ENCODE data around the gene PLEKHO1. TPM values are rescaled to one million over a fixed set of nuclear protein-coding genes. Genes with fewer than 3 reads are reported as not detected.

PLEKHO1 gene
- total RNA-seq, 4 donors from 2014 or later, result 5.2 to 23.1 (median 14.2) TPM

DNA sequence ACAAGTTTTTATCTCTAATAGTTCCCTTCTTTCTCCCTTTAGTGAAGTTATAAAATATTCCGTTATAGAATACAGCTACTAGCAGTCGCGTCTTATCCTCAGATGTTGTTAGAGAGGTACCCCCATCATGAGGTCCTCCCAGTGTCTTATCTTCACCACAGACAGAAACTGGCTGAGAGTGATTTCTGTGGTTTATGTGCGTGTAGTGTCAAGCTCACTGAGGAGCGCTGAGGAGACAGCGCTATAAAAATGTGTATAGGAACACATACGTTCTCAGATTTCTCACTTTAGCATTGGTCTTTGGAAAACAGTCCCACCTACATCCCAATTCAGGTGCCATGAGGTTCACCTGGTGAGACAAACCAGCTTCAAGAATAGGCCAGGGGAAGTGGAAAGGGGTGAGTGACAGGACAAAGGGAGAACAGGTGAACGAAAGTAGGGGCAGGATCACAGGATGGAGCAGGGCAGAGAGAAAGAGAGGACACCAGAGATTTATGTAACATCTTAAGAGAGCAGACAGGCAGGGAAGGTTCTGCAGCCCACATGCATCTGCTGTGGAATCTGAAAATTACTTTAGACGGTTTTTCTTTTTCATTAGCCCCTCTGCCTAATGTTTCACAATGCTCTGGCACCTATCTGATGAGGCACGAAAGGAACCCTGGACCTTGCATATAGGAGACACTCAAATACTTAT, 2.7 kb upstream of the PLEKHO1 start:
- H3K27me3 ChIP-seq, result no peaks in the 10 kb centered on the region
- no peak overlapping the region for H3K4me3 ChIP-seq (replicated peaks in 1 of 3)
- 88 to 91% methylated on average over 10 of the region's 10 CpGs for WGBS, 2 donors
- no peak overlapping the region for H3K27ac ChIP-seq
- intact Hi-C loops (cut with DNase I), result no loop called here
- H3K4me1 ChIP-seq, result peaks cover 0 to 16% of the 10 kb centered on the region in 2 donors
- TF ChIP-seq POLR2A (IDR thresholded peaks at IDR 0.05), result no peak
- TF ChIP-seq, protein P1, sequence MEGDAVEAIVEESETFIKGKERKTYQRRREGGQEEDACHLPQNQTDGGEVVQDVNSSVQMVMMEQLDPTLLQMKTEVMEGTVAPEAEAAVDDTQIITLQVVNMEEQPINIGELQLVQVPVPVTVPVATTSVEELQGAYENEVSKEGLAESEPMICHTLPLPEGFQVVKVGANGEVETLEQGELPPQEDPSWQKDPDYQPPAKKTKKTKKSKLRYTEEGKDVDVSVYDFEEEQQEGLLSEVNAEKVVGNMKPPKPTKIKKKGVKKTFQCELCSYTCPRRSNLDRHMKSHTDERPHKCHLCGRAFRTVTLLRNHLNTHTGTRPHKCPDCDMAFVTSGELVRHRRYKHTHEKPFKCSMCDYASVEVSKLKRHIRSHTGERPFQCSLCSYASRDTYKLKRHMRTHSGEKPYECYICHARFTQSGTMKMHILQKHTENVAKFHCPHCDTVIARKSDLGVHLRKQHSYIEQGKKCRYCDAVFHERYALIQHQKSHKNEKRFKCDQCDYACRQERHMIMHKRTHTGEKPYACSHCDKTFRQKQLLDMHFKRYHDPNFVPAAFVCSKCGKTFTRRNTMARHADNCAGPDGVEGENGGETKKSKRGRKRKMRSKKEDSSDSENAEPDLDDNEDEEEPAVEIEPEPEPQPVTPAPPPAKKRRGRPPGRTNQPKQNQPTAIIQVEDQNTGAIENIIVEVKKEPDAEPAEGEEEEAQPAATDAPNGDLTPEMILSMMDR (IDR thresholded peaks at IDR 0.05), result no peak
- no peaks in the 10 kb centered on the region for H3K36me3 ChIP-seq
- no peaks in the 10 kb centered on the region for H3K9me3 ChIP-seq
- DNase-seq, result no peak

DNA sequence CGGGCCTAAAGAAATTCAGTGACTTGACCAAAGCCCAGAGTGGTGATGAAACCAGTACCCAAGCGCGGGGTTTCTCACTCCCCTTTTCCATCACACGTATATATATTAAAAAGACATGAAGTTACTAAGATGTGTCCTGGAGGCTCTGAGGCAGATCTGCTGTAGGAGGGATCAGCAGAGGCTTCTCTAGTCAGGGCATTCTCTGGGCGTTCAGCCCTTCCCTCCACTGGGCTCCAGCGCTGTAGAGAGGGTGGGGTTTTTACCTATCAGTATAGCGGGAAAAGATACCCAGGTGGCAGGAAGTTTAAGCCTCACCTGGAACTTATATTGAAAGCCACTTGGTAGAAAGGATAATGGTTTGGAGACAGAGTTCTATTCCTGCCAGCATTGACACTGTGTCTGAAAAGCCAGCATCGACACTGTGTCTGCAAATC, 862 bp upstream of the PLEKHO1 start:
- no peaks in the 10 kb centered on the region for H3K36me3 ChIP-seq
- peak overlapping the region in 1 of 3 donors; percentile 77 for H3K4me3 ChIP-seq (replicated peaks in 1 of 3)
- TF ChIP-seq POLR2A (IDR thresholded peaks at IDR 0.05), result no peak
- TF ChIP-seq, protein P1 (IDR thresholded peaks at IDR 0.05), result no peak
- no peak for DNase-seq
- no peaks in the 10 kb centered on the region for H3K9me3 ChIP-seq
- no peaks in the 10 kb centered on the region for H3K27me3 ChIP-seq
- intact Hi-C loops (cut with DNase I), result no loop called here
- H3K27ac ChIP-seq, result peak overlapping the region in 2 of 3 donors; percentile 73 to 81
- H3K4me1 ChIP-seq, result peaks cover 0 to 17% of the 10 kb centered on the region in 2 donors
- WGBS, 2 donors, result 57 to 75% methylated on average over 8 of the region's 8 CpGs

DNA sequence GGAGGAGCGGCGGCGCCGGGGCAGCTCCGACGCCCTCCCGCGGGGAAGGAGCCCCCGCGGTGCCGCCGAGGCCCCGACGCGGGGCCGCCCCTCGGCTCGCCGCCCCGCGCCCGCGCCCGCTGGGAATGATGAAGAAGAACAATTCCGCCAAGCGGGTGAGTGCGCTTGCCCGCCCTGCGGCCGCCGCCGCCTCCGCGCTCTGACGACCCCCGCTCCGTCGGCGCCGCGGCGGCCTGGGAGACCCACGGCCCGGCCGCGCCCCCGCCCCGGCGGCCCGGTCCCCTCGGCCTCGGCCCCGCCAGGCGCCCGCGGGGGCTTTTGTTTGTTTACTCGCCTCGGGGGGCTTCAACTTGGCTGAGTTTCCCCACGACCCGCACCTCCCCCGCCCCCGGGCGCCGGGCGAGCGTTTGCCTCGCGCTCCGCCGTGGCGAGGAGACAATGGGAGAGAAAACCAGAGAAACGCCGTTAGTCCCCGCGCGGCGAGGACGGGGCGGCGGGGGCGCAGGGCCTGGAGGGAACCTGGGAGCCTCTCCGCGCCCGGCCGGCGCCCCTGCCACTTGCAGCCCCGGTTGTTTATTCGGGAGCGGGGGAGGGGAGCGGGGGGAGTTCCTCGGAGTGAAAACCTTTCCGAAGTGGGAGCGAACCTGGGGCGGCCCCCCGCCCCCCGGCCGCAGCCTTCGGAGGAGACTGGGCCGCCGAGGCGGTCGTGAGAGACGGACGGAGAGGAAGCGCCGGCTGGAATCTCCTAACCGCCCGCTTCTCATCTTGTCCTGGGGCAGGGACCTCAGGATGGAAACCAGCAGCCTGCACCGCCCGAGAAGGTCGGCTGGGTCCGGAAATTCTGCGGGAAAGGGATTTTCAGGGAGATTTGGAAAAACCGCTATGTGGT, 661 bp downstream of the PLEKHO1 start:
- peaks cover 0 to 17% of the 10 kb centered on the region in 2 donors for H3K4me1 ChIP-seq
- DNase-seq, result peak; percentile 48 to 60
- no peaks in the 10 kb centered on the region for H3K9me3 ChIP-seq
- no peak for TF ChIP-seq POLR2A (IDR thresholded peaks at IDR 0.05)
- TF ChIP-seq, protein P1 (IDR thresholded peaks at IDR 0.05), result no peak
- peak overlapping the region; percentile 58 to 73 (median 72) for H3K27ac ChIP-seq
- H3K36me3 ChIP-seq, result peaks cover 0 to under 1% of the 10 kb centered on the region in 2 donors
- no peaks in the 10 kb centered on the region for H3K27me3 ChIP-seq
- WGBS, 2 donors, result 17% methylated on average over 10 of the region's 114 CpGs
- H3K4me3 ChIP-seq (replicated peaks in 1 of 3), result peak overlapping the region; percentile 43 to 77 (median 57)
- intact Hi-C loops (cut with DNase I), result no loop called here

DNA sequence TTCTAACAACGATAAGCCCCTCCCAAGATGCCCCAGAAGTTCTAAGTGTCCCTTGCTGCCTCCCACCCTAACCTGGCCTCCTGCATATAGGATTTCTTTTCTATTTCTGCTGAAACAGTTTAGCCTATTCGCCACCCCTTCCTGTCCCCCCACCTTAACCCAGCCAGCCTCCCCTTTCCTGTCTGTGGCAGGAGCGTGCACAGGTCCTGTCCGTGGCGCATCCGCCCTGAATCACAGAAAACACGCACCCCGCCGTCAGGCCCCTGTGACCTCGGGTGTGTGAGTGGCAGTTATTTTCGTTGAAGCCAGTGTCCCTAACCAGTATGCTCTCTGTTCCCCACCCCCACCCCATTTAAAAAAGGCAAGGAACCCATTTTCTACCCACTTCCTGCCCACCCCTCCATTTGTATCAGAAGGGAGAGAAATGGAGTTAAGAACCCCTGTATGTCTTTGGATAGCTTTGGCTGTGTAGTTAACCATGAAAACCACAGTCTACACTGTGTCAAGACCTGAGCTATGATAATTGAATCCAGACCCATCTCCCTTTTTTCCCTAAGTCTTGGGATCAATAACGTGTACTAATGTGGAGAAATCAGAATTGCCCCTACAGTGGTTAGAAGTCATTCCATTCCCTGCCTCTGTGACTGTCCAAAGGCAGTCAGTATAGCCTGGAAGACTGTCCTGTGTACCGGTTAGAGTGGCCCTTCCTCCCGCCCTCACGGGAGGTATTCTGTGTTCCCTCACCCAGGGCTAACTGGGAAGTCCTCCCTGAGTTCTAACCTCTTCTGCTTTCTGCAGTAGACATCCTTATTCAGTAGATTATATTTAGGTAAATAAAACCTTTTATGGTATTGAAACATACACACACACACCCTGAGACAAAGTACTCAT, 1.8 kb downstream of the PLEKHO1 start:
- H3K4me3 ChIP-seq (replicated peaks in 1 of 3), result peak overlapping the region in 1 of 3 donors; percentile 77
- peak overlapping the region in 2 of 3 donors; percentile 72 to 73 for H3K27ac ChIP-seq
- 66 to 70% methylated on average over 15 of the region's 15 CpGs for WGBS, 2 donors
- TF ChIP-seq POLR2A (IDR thresholded peaks at IDR 0.05), result no peak
- TF ChIP-seq, protein P1 (IDR thresholded peaks at IDR 0.05), result no peak
- peaks cover 0 to 17% of the 10 kb centered on the region in 2 donors for H3K4me1 ChIP-seq
- peak in 1 of 2 donors; percentile 18 for DNase-seq
- no peaks in the 10 kb centered on the region for H3K9me3 ChIP-seq
- intact Hi-C loops (cut with DNase I), result no loop called here
- H3K27me3 ChIP-seq, result no peaks in the 10 kb centered on the region
- peaks cover 6 to 12% of the 10 kb centered on the region in 2 donors for H3K36me3 ChIP-seq

Data from thyroid gland (tissue), 4 donors.